ENCODE measurements around the gene TNRC18. TPM values are rescaled to one million over a fixed set of nuclear protein-coding genes. Genes with fewer than 3 reads are reported as not detected.
A peak's percentile ranks its signal among the peaks of the same experiment; 100 is the strongest.

TNRC18 gene
- total and polyA plus RNA-seq, 2 donors (not counting 3 experiments of a cell fraction or from before 2014, with no cell fraction given), result 14.8 to 64.6 TPM

DNA sequence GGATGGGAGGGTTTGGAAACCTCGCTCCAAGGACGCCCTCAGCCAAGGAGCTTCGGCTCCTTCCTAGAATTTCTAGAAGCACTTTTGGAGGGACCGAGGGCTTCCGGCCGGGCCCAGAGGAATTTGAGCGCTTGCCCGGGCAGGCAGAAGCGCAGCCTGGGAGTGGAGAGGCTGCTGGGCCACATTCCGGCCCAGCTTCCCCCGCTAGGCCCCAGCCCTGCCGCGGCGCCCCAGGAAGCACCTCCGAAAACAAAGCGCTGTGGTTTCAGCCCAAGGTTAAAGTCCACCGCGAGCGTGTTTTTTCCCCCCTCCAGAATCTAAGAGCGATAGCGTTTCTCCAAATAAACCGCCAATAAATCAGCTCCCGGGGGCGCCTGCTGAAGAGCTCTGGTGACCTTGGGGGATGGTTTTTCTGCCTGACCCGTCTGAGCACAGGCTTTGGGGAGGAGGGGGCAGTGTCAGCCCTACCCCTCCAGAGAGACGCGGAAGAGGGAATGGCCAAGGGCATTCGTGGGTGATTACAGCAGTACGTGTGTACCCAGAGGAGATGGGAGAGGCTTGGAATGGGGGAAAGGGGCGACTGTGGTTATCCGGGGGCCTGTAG lies 5.7 kb upstream of the TNRC18 start:
- peaks cover 13% of the 10 kb centered on the region for H3K4me1 ChIP-seq (ENCODE audit: control insufficient read depth, extremely low read depth, insufficient read depth, low read length)
- peaks cover 48% of the 10 kb centered on the region for H3K79me2 ChIP-seq (ENCODE audit: control insufficient read depth, insufficient read depth, low read length)
- H3K4me3 ChIP-seq (replicated peaks in 1 of 3; ENCODE audit: insufficient read depth in 1 of 3, low read depth in 1 of 3, low read length in 3 of 3), result peak overlapping the region in 2 of 3 experiments; percentile 60 to 90
- ChIA-PET CTCF (interaction anchor here (1.3 kb wide), 1 partner anchor 64 kb away, joined by 6 read pairs; no protein-coding TSS in a partner anchor), POLR2A (interaction anchor here (0.6 kb wide), 1 partner anchor 65 kb away, joined by 5 read pairs; no protein-coding TSS in a partner anchor)
- no peaks in the 10 kb centered on the region for H4K20me1 ChIP-seq (replicated peaks; ENCODE audit: control insufficient read depth, extremely low read depth, insufficient read depth, low read length)
- dilution Hi-C loops (cut with MboI; ENCODE audit: extremely low pct_ligation_motif_present, low sequenced_read_pairs), result no loop called here
- H3K27ac ChIP-seq (ENCODE audit: insufficient read depth, low read depth, low read length), result peak overlapping the region; percentile 71
- intact Hi-C loops (cut with micrococcal nuclease), result no loop called here
- no peaks in the 10 kb centered on the region for H3K27me3 ChIP-seq (ENCODE audit: control insufficient read depth in 2 of 2, insufficient read depth in 2 of 2, low read length in 2 of 2)
- peak overlapping the region; percentile 57 for H3K4me2 ChIP-seq (ENCODE audit: insufficient read depth, low read length)
- H3K9me1 ChIP-seq (replicated peaks; ENCODE audit: control insufficient read depth, extremely low read depth, insufficient read depth, low read length), result no peaks in the 10 kb centered on the region
- H2AFZ ChIP-seq (ENCODE audit: low read depth, low read length), result peak overlapping the region; percentile 21
- peak; percentile 14 for TF ChIP-seq POLR2A (IDR thresholded peaks at IDR 0.05; ENCODE audit: low read depth, low read length)
- no peak for TF ChIP-seq EZH2 (IDR thresholded peaks at IDR 0.05; ENCODE audit: borderline replicate concordance, low read depth, low read length, severe bottlenecking)
- TF ChIP-seq JUN (IDR thresholded peaks at IDR 0.05; ENCODE audit: borderline replicate concordance, insufficient read depth, insufficient read length, low read depth), result no peak
- no peak for TF ChIP-seq MYC (IDR thresholded peaks at IDR 0.05; ENCODE audit: low read depth, low read length)
- TF ChIP-seq GATA2 (IDR thresholded peaks at IDR 0.05; ENCODE audit: insufficient read depth, insufficient read length, low read depth, low read length), result no peak
- TF ChIP-seq FOS (IDR thresholded peaks at IDR 0.05; ENCODE audit: borderline replicate concordance, insufficient read depth, low read length), result no peak
- TF ChIP-seq, protein P1, sequence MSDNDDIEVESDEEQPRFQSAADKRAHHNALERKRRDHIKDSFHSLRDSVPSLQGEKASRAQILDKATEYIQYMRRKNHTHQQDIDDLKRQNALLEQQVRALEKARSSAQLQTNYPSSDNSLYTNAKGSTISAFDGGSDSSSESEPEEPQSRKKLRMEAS (IDR thresholded peaks at IDR 0.05; ENCODE audit: insufficient read depth, insufficient read length), result no peak
- H3K9me3 ChIP-seq (replicated peaks; ENCODE audit: control insufficient read depth, insufficient read depth, low read length), result no peaks in the 10 kb centered on the region
- peak overlapping the region; percentile 67 for H3K9ac ChIP-seq (replicated peaks; ENCODE audit: extremely low read depth, insufficient read depth, low read length)
- no TSS peak for BruUV-seq (replicated peaks)
- DNase-seq (ENCODE audit: low read depth, low spot score), result peak; percentile 43
- no peaks in the 10 kb centered on the region for H3K36me3 ChIP-seq (ENCODE audit: control insufficient read depth in 2 of 2, extremely low read depth in 1 of 2, insufficient read depth in 2 of 2, low read length in 2 of 2)
- peak; percentile 56 for FAIRE-seq
